Stimulated activated CD8-positive, alpha-beta memory T cell treated with anti-CD3 and anti-CD28 coated beads, Interleukin-15, amount 100 ng/mL, for 48 hours (primary cell): ENCODE results near the gene GCGR.

Source experiments
- DNase-seq, 2 donors: peaks; one replicate each; pipeline ENCODE4 v3.0.0-alpha.2; 2020; ENCODE audit warnings: low read depth in 2 of 2

GCGR gene

GRCh38 chr17:81811705-81812570, 8.0 kb downstream of the GCGR start:
- no peak for DNase-seq

- no peak for DNase-seq
Measured at GRCh38 chr17:81812571-81813370, 8.8 kb downstream of the GCGR start.

GRCh38 chr17:81813371-81813684, 9.4 kb downstream of the GCGR start:
- no peak for DNase-seq

- DNase-seq, result no peak
Measured at GRCh38 chr17:81813861-81814683, 10.1 kb downstream of the GCGR start.

- DNase-seq, result no peak
Measured at GRCh38 chr17:81814748-81815645, 11.0 kb downstream of the GCGR start.

- no peak for DNase-seq
Measured at GRCh38 chr17:81815646-81815986, 11.7 kb downstream of the GCGR start.

GRCh38 chr17:81817758-81818147, 13.8 kb downstream of the GCGR start:
- no peak for DNase-seq

GRCh38 chr17:81819708-81820107, 15.8 kb downstream of the GCGR start:
- DNase-seq, result no peak

GRCh38 chr17:81821147-81821546, 17.2 kb downstream of the GCGR start:
- no peak for DNase-seq

GRCh38 chr17:81821603-81822311, 17.8 kb downstream of the GCGR start:
- no peak for DNase-seq

GRCh38 chr17:81822312-81822637, 18.3 kb downstream of the GCGR start:
- no peak for DNase-seq

- no peak for DNase-seq
Measured at GRCh38 chr17:81822996-81823819, 19.3 kb downstream of the GCGR start.

GRCh38 chr17:81823820-81824550, 20.0 kb downstream of the GCGR start:
- DNase-seq, result no peak

GRCh38 chr17:81824595-81824994, 20.6 kb downstream of the GCGR start:
- no peak for DNase-seq

GRCh38 chr17:81825841-81826466, 22.0 kb downstream of the GCGR start:
- no peak for DNase-seq

- no peak for DNase-seq
Measured at GRCh38 chr17:81828656-81829055, 24.7 kb downstream of the GCGR start.

- DNase-seq, result no peak
Measured at GRCh38 chr17:81829858-81830257, 25.9 kb downstream of the GCGR start.

- DNase-seq, result no peak
Measured at GRCh38 chr17:81831563-81831956, 27.6 kb downstream of the GCGR start.
